ENCODE measurements around the gene ZNF625.

Gene ZNF625

GRCh38 chr19:12156223-12157058 lies at the start of gene ZNF625:
Gene ZNF625, minus strand, starts transcription at chr19:12156734. Its CDS starts 176 bp downstream, at chr19:12156558.
- peak; percentile 49 for DNase-seq (ENCODE audit: low read depth)

GRCh38 chr19:12205296-12205695 lies 48.8 kb upstream of the ZNF625 start:
- DNase-seq (ENCODE audit: low read depth): no peak

GRCh38 chr19:12202250-12202649 lies 45.7 kb upstream of the ZNF625 start:
- no peak for DNase-seq (ENCODE audit: low read depth)

DNA sequence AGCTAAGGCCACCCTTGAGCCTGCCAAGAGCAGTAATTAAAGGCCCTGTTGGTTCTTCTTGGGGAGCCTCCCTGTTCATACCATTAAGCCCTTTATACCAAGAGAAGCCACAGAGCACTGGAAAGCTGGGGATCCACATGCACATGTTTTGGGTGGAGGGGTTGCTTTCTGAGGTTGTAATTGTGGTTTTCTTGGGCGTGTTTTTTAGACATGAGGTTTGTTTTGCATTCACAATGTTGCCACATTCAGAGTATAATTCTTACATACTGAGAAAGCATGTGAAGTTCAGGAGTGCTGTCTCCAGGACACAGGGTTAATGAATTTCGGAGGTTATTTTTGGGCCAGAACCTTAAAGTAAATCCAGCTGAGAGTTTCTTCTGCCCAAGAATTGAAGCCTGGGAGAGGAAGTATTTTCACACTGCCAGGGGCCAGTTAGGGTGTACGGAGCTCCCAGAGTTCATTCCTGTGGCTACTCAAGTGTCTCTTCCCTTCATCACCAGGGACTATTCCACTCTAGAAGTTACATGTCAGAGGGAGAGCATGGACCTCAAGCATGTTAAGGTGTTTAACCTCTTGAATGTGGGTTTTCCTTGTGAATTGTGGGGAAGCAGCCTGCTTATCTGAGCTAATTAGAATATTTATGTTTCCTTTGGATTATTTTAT lies 43.4 kb upstream of the ZNF625 start:
- DNase-seq (ENCODE audit: low read depth): no peak

- DNase-seq (ENCODE audit: low read depth): no peak
Observed at GRCh38 chr19:12198136-12198535, 41.6 kb upstream of the ZNF625 start.

- DNase-seq (ENCODE audit: low read depth): no peak
Observed at GRCh38 chr19:12194827-12195731, 38.5 kb upstream of the ZNF625 start.

- DNase-seq (ENCODE audit: low read depth): no peak
Observed at GRCh38 chr19:12187625-12188024, 31.1 kb upstream of the ZNF625 start.

GRCh38 chr19:12180377-12180776 lies 23.8 kb upstream of the ZNF625 start:
- DNase-seq (ENCODE audit: low read depth): no peak

- DNase-seq (ENCODE audit: low read depth): no peak
Observed at GRCh38 chr19:12166626-12167025, 10.1 kb upstream of the ZNF625 start.

DNA sequence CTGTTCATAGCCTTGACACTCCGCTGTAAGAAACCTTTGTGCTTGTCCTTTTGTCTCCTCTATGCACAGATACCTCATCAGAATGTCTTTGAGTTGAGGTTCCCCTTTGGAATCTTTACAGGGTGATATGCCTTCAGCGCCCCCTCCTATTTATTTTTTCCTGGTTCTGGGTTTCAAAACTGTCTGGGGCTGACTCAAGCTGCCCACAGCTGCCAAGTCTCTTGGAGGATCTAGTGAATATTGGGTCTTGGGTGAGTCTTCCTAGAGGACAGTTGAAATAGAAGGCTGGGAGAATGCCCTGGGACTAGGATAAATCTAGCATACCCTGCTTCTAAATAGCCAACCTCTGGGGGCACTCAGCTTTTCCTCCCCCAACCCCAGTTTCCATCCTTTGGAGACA lies 7.3 kb upstream of the ZNF625 start:
- DNase-seq (ENCODE audit: low read depth): no peak

- peak; percentile 84 for DNase-seq (ENCODE audit: low read depth)
Observed at GRCh38 chr19:12162882-12163806, 6.6 kb upstream of the ZNF625 start, which contains the start of gene ZNF136. Gene ZNF136, plus strand, starts transcription at chr19:12163096. Its CDS starts 108 bp downstream, at chr19:12163204.

GRCh38 chr19:12162513-12162881 lies 6.0 kb upstream of the ZNF625 start:
- no peak for DNase-seq (ENCODE audit: low read depth)

- DNase-seq (ENCODE audit: low read depth): no peak
Observed at GRCh38 chr19:12159773-12160414, 3.4 kb upstream of the ZNF625 start.

DNA sequence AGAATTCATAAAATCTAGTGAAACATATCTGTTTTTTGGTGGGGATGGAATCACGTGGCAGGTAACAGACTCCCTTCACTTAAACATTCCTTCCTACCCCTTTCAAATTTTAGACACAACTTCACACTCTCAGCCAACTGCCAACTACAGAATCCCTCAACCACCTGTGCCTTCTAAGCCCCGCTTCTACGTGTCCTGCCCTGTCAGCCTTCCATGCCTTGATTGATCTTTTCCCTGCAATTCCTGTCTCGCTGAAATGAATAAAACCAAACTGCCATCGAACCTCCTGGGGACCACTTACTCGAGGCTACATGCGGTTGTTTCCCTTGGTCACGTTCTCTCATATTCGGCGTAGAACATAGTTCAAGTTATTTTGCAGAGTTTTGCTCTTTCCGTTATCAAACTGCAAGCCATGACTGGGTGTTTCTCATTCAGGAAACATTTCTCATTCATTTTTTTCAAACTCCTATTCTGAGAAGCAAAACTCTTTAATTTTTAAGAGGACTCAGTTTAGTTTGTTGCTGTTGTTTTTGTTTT lies 1.1 kb downstream of the ZNF625 start:
- DNase-seq (ENCODE audit: low read depth): no peak

- no peak for DNase-seq (ENCODE audit: low read depth)
Observed at GRCh38 chr19:12145348-12145747, 11.2 kb downstream of the ZNF625 start.

DNA sequence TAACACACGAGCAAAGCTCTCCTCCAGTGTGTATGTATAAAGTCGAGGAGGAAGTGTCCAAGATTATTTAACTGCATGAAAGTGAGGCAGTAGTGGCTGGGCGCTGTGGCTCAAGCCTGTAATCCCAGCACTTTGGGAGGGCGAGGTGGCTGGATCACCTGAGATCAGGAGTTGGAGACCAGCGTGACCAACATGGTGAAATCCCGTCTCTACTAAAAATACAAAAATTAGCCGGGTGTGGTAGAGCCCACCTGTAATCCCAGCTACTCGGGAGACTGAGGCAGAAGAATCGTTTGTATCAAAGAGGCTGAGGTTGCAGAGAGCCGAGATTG lies 15.2 kb downstream of the ZNF625 start:
- no peak for DNase-seq (ENCODE audit: low read depth)

- no peak for DNase-seq (ENCODE audit: low read depth)
Observed at GRCh38 chr19:12140545-12141404, 15.8 kb downstream of the ZNF625 start.

- DNase-seq (ENCODE audit: low read depth): peak; percentile 65
Observed at GRCh38 chr19:12139885-12140544, 16.5 kb downstream of the ZNF625 start, which contains the start of gene ZNF20. Gene ZNF20, minus strand, starts transcription at chr19:12140350. Its CDS starts 168 bp downstream, at chr19:12140182.

GRCh38 chr19:12139269-12139668 lies 17.3 kb downstream of the ZNF625 start:
- no peak for DNase-seq (ENCODE audit: low read depth)
